Bronchial epithelial cell (primary cell): ENCODE results near the gene GDI2. TPM values are rescaled to one million over a fixed set of nuclear protein-coding genes. Genes with fewer than 3 reads are reported as not detected.
"Not testable (repeated sequence)": the region's sequence is repeated elsewhere in the genome, so short reads cannot be mapped to it uniquely, and the experiment has no call there.

Experiments used
- DNase-seq: peaks from one replicate; pipeline ENCODE4 v3.0.0-alpha.2; 2010; ENCODE audit warnings: low read depth
- FAIRE-seq: peaks from 2 replicates; lab custom pipeline; 2011; peaks lifted over from hg19 to GRCh38; lab: Jason Lieb, UNC
- H3K27me3 ChIP-seq: 2 replicates; pipeline ENCODE4 v1.5.1; 2011; ENCODE audit warnings: low read length; ENCODE audit not compliant: control insufficient read depth, insufficient read depth
- H3K36me3 ChIP-seq: 2 replicates; pipeline ENCODE4 v1.5.1; 2011; ENCODE audit warnings: low read length; ENCODE audit not compliant: control insufficient read depth, insufficient read depth
- H3K4me3 ChIP-seq: 2 replicates; pipeline ENCODE4 v1.5.1; 2011; ENCODE audit warnings: mild to moderate bottlenecking, low read depth, low read length, control low read depth
- total RNA-seq: library from RNA; depleted of rRNA; stranded (reverse); fragments of >200 nt; gene quantifications from 2 replicates; pipeline ENCODE4 v1.2.1, GENCODE V29; 2014
- TF ChIP-seq, protein P1 (sequence below): IDR thresholded peaks from 2 replicates; pipeline ENCODE4 v1.5.1; 2011; ENCODE audit warnings: mild to moderate bottlenecking, moderate library complexity, low read length, control low read depth, inconsistent platforms; ENCODE audit not compliant: insufficient read depth, severe bottlenecking

GDI2 gene
- total RNA-seq, 1 donor from 2014 or later = 395 TPM

DNA sequence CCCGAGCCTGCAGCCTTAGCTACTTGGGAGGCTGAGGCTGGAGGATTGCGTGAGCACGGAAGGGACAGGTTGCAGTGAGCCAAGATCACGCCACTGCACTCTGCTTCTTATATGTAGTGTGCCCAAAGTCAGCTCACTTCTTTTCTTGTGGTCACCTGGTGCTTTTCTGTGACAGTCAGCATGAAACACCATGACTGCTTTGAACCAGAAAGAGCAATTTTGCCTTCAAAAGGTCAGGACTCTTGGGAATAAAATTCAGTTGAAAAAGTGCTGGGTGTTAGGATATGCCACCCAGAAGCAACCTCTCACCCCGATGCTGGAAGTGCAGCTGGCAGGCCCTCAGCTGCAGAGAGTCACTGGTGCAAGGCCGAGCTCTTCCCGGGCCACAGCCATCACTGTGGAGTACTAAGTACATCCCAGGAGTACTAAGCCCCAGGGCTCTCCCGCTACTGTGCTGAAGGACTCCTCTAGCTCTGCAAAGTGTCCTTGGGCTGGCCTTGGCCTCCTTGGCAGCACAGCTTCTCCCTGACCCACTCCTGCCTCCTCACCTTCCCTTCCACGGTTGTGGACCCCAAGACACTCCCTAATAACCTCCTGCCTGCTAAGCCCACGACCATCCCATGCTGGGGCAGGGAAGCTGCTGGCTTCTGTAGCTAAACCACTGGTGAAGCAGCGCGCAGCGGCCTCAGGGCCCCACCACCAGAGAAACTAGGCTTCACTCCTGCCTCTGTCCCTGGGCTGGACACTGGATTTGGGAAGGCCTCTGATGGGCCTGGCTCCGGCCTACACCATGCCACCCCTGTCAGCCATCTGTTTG is 17.6 kb upstream of the GDI2 start:
- Histone ChIP-seq H3K27me3 (no peaks in the 10 kb centered on the region), H3K4me3 (no peak overlapping the region), H3K36me3 (no peaks in the 10 kb centered on the region)
- DNase-seq = no peak
- FAIRE-seq = no peak
- TF ChIP-seq, protein P1, sequence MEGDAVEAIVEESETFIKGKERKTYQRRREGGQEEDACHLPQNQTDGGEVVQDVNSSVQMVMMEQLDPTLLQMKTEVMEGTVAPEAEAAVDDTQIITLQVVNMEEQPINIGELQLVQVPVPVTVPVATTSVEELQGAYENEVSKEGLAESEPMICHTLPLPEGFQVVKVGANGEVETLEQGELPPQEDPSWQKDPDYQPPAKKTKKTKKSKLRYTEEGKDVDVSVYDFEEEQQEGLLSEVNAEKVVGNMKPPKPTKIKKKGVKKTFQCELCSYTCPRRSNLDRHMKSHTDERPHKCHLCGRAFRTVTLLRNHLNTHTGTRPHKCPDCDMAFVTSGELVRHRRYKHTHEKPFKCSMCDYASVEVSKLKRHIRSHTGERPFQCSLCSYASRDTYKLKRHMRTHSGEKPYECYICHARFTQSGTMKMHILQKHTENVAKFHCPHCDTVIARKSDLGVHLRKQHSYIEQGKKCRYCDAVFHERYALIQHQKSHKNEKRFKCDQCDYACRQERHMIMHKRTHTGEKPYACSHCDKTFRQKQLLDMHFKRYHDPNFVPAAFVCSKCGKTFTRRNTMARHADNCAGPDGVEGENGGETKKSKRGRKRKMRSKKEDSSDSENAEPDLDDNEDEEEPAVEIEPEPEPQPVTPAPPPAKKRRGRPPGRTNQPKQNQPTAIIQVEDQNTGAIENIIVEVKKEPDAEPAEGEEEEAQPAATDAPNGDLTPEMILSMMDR = no peak

- Histone ChIP-seq H3K4me3 (no peak overlapping the region), H3K27me3 (no peaks in the 10 kb centered on the region), H3K36me3 (no peaks in the 10 kb centered on the region)
- FAIRE-seq (no peak), DNase-seq (no peak)
- TF ChIP-seq, protein P1 = no peak
Observed at GRCh38 chr10:5829267-5829666, 16.0 kb upstream of the GDI2 start.

DNA sequence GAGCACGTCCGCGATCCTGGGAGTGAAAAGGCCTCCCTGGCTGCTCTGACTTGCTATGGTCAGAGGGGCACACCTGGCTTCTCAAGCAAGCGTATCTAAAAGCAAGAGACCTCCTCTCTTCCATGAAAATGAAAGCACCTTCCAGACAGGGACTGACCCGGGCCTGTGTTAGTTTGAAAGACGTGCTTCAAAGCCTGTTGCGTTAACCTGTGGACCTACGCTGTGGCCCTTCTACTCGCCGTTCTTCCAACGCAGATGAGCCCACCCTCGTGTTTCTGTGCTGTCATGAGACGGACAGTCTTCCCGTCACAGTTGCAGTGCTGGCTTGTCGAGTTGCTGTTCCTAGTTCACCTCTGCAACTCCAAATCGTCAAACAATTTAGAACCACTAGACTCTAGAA is 15.5 kb upstream of the GDI2 start:
- TF ChIP-seq, protein P1 = no peak
- H3K36me3 ChIP-seq = no peaks in the 10 kb centered on the region
- H3K27me3 ChIP-seq = no peaks in the 10 kb centered on the region
- no peak overlapping the region for H3K4me3 ChIP-seq
- no peak for DNase-seq
- FAIRE-seq = no peak

GRCh38 chr10:5827841-5828240 is 14.6 kb upstream of the GDI2 start:
- H3K27me3 ChIP-seq = no peaks in the 10 kb centered on the region
- TF ChIP-seq, protein P1 = no peak
- no peak for DNase-seq
- no peak overlapping the region for H3K4me3 ChIP-seq
- FAIRE-seq = no peak
- H3K36me3 ChIP-seq = no peaks in the 10 kb centered on the region

DNA sequence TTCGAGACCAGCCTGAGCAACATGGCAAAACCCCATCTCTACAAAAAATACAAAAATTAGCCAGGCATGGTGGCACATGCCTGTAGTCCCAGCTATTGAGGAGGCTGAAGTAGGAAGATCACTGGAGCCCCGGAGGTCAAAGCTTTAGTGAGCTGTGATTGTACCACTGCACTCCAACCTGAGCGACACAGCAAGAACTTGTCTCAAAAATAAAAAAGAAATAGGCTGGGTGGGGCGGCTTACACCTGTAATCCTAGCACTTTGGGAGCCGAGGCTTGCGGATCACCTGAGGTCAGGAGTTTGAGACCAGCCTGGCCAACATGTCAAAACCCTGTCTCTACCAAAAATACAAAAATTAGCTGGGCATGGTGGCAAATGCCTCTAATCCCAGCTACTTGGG is 13.3 kb upstream of the GDI2 start:
- not testable (repeated sequence) for H3K36me3 ChIP-seq, H3K4me3 ChIP-seq, DNase-seq, FAIRE-seq, H3K27me3 ChIP-seq

- H3K36me3 ChIP-seq = no peaks in the 10 kb centered on the region
- no peak overlapping the region for H3K4me3 ChIP-seq
- DNase-seq = no peak
- H3K27me3 ChIP-seq = no peaks in the 10 kb centered on the region
- TF ChIP-seq, protein P1 = no peak
- no peak for FAIRE-seq
Observed at GRCh38 chr10:5818894-5819293, 5.7 kb upstream of the GDI2 start.
